ENCODE results near the gene OSBP. TPM values are rescaled to one million over a fixed set of nuclear protein-coding genes. Genes with fewer than 3 reads are reported as not detected.
"Not testable (repeated sequence)": the region's sequence is repeated elsewhere in the genome, so short reads cannot be mapped to it uniquely, and the experiment has no call there.

Gene OSBP
- total RNA-seq, 1 experiment from 2014 or later = 45.4 TPM

- TF ChIP-seq, protein P1, sequence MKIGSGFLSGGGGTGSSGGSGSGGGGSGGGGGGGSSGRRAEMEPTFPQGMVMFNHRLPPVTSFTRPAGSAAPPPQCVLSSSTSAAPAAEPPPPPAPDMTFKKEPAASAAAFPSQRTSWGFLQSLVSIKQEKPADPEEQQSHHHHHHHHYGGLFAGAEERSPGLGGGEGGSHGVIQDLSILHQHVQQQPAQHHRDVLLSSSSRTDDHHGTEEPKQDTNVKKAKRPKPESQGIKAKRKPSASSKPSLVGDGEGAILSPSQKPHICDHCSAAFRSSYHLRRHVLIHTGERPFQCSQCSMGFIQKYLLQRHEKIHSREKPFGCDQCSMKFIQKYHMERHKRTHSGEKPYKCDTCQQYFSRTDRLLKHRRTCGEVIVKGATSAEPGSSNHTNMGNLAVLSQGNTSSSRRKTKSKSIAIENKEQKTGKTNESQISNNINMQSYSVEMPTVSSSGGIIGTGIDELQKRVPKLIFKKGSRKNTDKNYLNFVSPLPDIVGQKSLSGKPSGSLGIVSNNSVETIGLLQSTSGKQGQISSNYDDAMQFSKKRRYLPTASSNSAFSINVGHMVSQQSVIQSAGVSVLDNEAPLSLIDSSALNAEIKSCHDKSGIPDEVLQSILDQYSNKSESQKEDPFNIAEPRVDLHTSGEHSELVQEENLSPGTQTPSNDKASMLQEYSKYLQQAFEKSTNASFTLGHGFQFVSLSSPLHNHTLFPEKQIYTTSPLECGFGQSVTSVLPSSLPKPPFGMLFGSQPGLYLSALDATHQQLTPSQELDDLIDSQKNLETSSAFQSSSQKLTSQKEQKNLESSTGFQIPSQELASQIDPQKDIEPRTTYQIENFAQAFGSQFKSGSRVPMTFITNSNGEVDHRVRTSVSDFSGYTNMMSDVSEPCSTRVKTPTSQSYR (CRISPR knock-in tag; IDR thresholded peaks at IDR 0.05) = no peak
- TF ChIP-seq FOXK1 (CRISPR knock-in tag; IDR thresholded peaks at IDR 0.05) = no peak
- TF ChIP-seq ELF4 (CRISPR knock-in tag; IDR thresholded peaks at IDR 0.05; ENCODE audit: low read depth) = no peak
Measured at GRCh38 chr11:59550368-59550841, 65.2 kb downstream of the OSBP start (continued).

- no peak for ATAC-seq
Measured at GRCh38 chr11:59548309-59548656, 67.3 kb downstream of the OSBP start.

GRCh38 chr11:59547605-59548308 lies 67.8 kb downstream of the OSBP start:
- ChIA-PET POLR2A (interaction anchor here (0.6 to 1.4 kb wide), 2 partner anchors 17 to 121 kb away, joined by 4 to 5 read pairs; partner anchors contain the start of gene PATL1), CTCF (interaction anchor here (1.4 to 2.8 kb wide), 2 partner anchors 11 kb away, joined by 7 to 28 read pairs; no protein-coding TSS in a partner anchor)
- Mint-ChIP-seq H3K27ac (peak overlapping the region; percentile 59; the same call in 1 of the 2 replicates), H3K4me3 (peak overlapping the region; percentile 47), H3K4me1 (peaks cover 24% of the 10 kb centered on the region)
- ATAC-seq; DNase-seq (ENCODE audit: low spot score); H3K27me3 Mint-ChIP-seq (ENCODE audit: low read depth); H3K9me3 Mint-ChIP-seq; H3K36me3 Mint-ChIP-seq: not testable (repeated sequence)

More at GRCh38 chr11:59548309-59548656, 67.3 kb downstream of the OSBP start:
- TF ChIP-seq, protein P2, sequence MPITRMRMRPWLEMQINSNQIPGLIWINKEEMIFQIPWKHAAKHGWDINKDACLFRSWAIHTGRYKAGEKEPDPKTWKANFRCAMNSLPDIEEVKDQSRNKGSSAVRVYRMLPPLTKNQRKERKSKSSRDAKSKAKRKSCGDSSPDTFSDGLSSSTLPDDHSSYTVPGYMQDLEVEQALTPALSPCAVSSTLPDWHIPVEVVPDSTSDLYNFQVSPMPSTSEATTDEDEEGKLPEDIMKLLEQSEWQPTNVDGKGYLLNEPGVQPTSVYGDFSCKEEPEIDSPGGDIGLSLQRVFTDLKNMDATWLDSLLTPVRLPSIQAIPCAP (CRISPR knock-in tag; IDR thresholded peaks at IDR 0.05) = no peak
- TF ChIP-seq, protein P3, sequence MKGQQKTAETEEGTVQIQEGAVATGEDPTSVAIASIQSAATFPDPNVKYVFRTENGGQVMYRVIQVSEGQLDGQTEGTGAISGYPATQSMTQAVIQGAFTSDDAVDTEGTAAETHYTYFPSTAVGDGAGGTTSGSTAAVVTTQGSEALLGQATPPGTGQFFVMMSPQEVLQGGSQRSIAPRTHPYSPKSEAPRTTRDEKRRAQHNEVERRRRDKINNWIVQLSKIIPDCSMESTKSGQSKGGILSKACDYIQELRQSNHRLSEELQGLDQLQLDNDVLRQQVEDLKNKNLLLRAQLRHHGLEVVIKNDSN (CRISPR knock-in tag; IDR thresholded peaks at IDR 0.05) = no peak
- no peak for TF ChIP-seq MAX (CRISPR knock-in tag; IDR thresholded peaks at IDR 0.05)
- Mint-ChIP-seq H3K27ac (no peak overlapping the region), H3K9me3 (no peaks in the 10 kb centered on the region), H3K4me3 (peak overlapping the region; percentile 86), H3K27me3 (ENCODE audit: low read depth) (peaks cover 7% of the 10 kb centered on the region), H3K4me1 (peaks cover 27% of the 10 kb centered on the region), H3K36me3 (no peaks in the 10 kb centered on the region)
- CTCF ChIA-PET = interaction anchor here (2.8 kb wide), 1 partner anchor 11 kb away, joined by 28 read pairs; no protein-coding TSS in a partner anchor
- no peak for DNase-seq (ENCODE audit: low spot score)
- POLR2A ChIA-PET = interaction anchor here (0.6 to 1.4 kb wide), 3 partner anchors 11 to 121 kb away, joined by 3 to 5 read pairs (median 4); partner anchors contain the start of gene PATL1

DNA sequence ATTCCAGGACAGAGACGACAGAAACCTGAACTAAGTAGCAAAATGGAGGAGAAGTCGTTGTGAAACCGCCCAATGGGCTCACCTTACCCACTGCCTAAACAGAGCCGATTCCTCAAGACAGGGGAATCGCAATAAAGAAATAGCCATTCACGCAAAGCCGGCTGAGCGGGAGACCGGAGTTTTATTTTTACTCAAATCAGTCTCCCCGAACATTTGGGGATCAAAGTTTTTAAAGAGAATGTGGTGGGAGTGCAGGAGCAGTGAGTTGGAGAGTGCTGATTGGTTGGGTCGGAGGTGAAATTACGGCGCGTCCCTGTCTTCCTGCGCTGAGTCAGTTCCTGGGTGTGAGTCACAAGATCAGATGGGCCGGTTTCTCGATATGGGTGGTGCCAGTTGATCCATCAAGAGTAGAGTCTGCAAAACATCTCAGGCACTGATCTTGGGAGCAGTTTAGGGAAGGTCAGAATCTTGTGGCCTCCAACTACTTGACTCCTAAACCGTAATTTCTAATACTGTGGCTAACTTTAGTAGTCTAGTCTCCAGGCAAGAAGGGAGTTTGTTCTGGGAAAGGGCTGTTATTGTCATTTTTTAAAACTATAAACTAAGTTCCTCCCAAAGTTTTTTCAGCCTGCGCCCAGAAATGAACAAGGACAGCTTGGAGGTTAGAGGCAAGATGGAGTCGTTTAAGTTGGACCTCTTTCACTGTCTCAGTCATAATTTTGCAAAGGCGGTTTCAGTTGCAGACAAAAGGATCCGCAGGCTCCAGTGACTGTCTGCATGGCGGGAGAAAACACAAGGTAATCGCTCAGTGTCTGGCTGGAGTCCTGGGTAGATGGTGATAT lies 70.2 kb downstream of the OSBP start:
- ChIA-PET CTCF (no interaction called here), POLR2A (no interaction called here)
- H3K4me3 Mint-ChIP-seq = no peak overlapping the region
- H3K4me1 Mint-ChIP-seq = peaks cover 22% of the 10 kb centered on the region
- no peak for ATAC-seq
- no peaks in the 10 kb centered on the region for H3K9me3 Mint-ChIP-seq
- H3K36me3 Mint-ChIP-seq = no peaks in the 10 kb centered on the region
- H3K27ac Mint-ChIP-seq = no peak overlapping the region
- no peak for DNase-seq (ENCODE audit: low spot score)
- H3K27me3 Mint-ChIP-seq (ENCODE audit: low read depth) = no peaks in the 10 kb centered on the region
- TF ChIP-seq SOX15 (CRISPR knock-in tag; IDR thresholded peaks at IDR 0.05) (no peak), GTF2I (CRISPR knock-in tag; conservative IDR thresholded peaks at IDR 0.05) (no peak), E2F4 (CRISPR knock-in tag; IDR thresholded peaks at IDR 0.05; ENCODE audit: borderline replicate concordance, low read depth) (no peak), MAX (CRISPR knock-in tag; IDR thresholded peaks at IDR 0.05) (no peak), PRRX2 (CRISPR knock-in tag; IDR thresholded peaks at IDR 0.05) (no peak), ZNF219 (CRISPR knock-in tag; IDR thresholded peaks at IDR 0.05; ENCODE audit: borderline replicate concordance) (no peak), ESRRA (CRISPR knock-in tag; IDR thresholded peaks at IDR 0.05; ENCODE audit: borderline replicate concordance) (no peak), SMAD4 (CRISPR knock-in tag; IDR thresholded peaks at IDR 0.05) (no peak)
- TF ChIP-seq, protein P4, sequence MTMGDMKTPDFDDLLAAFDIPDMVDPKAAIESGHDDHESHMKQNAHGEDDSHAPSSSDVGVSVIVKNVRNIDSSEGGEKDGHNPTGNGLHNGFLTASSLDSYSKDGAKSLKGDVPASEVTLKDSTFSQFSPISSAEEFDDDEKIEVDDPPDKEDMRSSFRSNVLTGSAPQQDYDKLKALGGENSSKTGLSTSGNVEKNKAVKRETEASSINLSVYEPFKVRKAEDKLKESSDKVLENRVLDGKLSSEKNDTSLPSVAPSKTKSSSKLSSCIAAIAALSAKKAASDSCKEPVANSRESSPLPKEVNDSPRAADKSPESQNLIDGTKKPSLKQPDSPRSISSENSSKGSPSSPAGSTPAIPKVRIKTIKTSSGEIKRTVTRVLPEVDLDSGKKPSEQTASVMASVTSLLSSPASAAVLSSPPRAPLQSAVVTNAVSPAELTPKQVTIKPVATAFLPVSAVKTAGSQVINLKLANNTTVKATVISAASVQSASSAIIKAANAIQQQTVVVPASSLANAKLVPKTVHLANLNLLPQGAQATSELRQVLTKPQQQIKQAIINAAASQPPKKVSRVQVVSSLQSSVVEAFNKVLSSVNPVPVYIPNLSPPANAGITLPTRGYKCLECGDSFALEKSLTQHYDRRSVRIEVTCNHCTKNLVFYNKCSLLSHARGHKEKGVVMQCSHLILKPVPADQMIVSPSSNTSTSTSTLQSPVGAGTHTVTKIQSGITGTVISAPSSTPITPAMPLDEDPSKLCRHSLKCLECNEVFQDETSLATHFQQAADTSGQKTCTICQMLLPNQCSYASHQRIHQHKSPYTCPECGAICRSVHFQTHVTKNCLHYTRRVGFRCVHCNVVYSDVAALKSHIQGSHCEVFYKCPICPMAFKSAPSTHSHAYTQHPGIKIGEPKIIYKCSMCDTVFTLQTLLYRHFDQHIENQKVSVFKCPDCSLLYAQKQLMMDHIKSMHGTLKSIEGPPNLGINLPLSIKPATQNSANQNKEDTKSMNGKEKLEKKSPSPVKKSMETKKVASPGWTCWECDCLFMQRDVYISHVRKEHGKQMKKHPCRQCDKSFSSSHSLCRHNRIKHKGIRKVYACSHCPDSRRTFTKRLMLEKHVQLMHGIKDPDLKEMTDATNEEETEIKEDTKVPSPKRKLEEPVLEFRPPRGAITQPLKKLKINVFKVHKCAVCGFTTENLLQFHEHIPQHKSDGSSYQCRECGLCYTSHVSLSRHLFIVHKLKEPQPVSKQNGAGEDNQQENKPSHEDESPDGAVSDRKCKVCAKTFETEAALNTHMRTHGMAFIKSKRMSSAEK (CRISPR knock-in tag; IDR thresholded peaks at IDR 0.05; ENCODE audit: borderline replicate concordance) = no peak
- TF ChIP-seq, protein P5, sequence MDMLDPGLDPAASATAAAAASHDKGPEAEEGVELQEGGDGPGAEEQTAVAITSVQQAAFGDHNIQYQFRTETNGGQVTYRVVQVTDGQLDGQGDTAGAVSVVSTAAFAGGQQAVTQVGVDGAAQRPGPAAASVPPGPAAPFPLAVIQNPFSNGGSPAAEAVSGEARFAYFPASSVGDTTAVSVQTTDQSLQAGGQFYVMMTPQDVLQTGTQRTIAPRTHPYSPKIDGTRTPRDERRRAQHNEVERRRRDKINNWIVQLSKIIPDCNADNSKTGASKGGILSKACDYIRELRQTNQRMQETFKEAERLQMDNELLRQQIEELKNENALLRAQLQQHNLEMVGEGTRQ (CRISPR knock-in tag; IDR thresholded peaks at IDR 0.05) = no peak
